Retinal pigment epithelial cell (primary cell): ENCODE measurements around the gene MERTK.
A peak's percentile ranks its signal among the peaks of the same experiment; 100 is the strongest.
"Not testable (repeated sequence)": the region's sequence is repeated elsewhere in the genome, so short reads cannot be mapped to it uniquely, and the experiment has no call there.

Experiments used
- DNase-seq: peaks from one replicate; pipeline ENCODE4 v3.0.0-alpha.2; 2010; ENCODE audit warnings: low read depth
- H3K4me3 ChIP-seq: 2 replicates; pipeline ENCODE4 v1.5.1; 2011; ENCODE audit warnings: mild to moderate bottlenecking, low read length, control low read depth, moderate library complexity
- CTCF ChIP-seq: conservative IDR thresholded peaks from 2 replicates; pipeline ENCODE4 v1.5.1; 2011; ENCODE audit warnings: low read depth, low read length, control low read depth, inconsistent platforms

The MERTK gene

GRCh38 chr2:111927723-111928122 is 29.3 kb downstream of the MERTK start:
- no peak for TF ChIP-seq CTCF
- no peak for DNase-seq
- no peak overlapping the region for H3K4me3 ChIP-seq

DNA sequence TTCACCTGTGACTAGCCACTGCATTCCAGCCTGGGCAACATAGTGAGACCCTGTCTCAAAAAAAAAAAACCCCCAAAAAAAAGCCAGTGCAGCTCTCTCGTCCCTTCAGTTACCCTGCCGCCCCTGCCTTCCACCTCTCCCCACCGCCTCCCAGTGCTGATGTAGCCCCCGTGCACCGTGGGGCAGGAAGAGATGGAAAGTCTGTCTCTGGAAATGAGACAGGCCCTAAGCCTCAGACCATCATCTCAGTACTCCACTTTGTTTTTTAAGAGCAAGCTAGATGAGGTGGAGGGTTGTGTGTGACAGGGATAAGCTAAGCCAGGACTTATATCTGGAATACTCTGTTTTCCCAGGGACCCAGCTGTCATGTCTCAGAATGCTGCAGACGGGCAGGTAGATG is 32.0 kb downstream of the MERTK start:
- no peak for TF ChIP-seq CTCF
- DNase-seq: no peak
- H3K4me3 ChIP-seq: no peak overlapping the region

GRCh38 chr2:111930875-111931274 is 32.5 kb downstream of the MERTK start:
- H3K4me3 ChIP-seq: no peak overlapping the region
- no peak for TF ChIP-seq CTCF
- peak; percentile 6 for DNase-seq

- H3K4me3 ChIP-seq: no peak overlapping the region
- TF ChIP-seq CTCF: no peak
Observed at GRCh38 chr2:111932841-111933291, 34.5 kb downstream of the MERTK start.

GRCh38 chr2:111933900-111934299 is 35.5 kb downstream of the MERTK start:
- H3K4me3 ChIP-seq, DNase-seq: not testable (repeated sequence)

More at GRCh38 chr2:111932841-111933291, 34.5 kb downstream of the MERTK start:
- no peak for DNase-seq

- TF ChIP-seq CTCF: no peak
- H3K4me3 ChIP-seq: no peak overlapping the region
- DNase-seq: peak; percentile 18
Observed at GRCh38 chr2:111936881-111937280, 38.5 kb downstream of the MERTK start.

DNA sequence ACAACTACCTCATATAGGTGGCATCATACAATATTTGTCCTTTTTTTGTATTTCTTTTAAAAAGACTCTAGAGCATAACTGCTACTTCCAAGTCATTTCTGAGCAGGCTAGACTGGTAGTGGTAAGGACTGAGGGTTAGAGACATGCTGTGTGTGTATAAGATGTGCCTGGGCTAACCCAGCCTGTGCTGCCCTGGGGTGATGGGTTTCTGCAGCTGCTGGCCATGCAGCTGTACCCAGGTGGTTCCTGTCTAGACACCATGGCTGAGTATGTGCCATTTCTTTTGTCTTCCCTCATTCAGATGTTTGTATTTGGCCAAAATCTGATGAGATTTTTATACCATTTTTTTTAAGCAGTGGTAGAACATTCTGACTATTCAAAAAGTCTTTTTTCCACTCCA is 40.0 kb downstream of the MERTK start:
- TF ChIP-seq CTCF: no peak
- no peak for DNase-seq
- no peak overlapping the region for H3K4me3 ChIP-seq
